GM21515 (cell line): ENCODE measurements around the gene LTO1.
"Not testable (repeated sequence)": the region's sequence is repeated elsewhere in the genome, so short reads cannot be mapped to it uniquely, and the experiment has no call there.

ENCODE experiments used
- ATAC-seq: cut with Tn5 transposase; IDR thresholded peaks from one replicate; pipeline ENCODE4 v1.9.1; 2021; ENCODE audit not compliant: unreplicated experiment

Gene LTO1

DNA sequence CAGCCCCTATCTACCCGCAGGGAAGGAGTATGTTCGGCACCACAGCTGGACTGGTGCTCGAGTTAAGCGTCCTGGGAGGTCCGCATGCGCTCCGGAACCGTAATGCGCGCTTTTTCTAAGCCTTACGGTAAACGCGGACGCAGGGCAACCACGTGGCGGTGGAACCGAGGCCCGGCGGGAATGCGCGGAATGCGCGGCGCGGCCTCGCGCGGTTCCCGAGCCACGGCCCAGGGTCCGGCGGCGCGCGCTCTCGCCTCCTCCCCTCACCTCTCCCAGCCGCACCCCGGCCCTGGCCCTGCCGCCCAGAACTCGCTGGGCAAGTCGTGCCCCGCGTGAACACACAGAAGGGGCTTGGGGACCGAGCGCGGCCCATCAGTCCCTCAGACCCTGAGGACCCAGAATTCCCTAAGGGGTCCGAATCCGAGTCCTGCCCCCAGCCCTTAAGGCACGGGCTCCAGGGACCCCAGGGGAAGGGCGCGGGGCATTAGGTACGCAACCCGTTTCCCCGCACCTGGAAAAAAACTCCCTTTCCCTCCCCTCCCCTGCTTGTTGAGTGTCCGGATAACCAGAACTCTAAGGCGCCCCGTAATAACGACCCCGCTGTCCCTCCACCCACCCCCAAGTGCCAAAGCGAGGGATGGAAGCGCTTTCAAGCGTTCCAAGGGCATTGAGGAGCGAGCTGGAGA is 38.5 kb downstream of the LTO1 start:
- no peak for ATAC-seq

DNA sequence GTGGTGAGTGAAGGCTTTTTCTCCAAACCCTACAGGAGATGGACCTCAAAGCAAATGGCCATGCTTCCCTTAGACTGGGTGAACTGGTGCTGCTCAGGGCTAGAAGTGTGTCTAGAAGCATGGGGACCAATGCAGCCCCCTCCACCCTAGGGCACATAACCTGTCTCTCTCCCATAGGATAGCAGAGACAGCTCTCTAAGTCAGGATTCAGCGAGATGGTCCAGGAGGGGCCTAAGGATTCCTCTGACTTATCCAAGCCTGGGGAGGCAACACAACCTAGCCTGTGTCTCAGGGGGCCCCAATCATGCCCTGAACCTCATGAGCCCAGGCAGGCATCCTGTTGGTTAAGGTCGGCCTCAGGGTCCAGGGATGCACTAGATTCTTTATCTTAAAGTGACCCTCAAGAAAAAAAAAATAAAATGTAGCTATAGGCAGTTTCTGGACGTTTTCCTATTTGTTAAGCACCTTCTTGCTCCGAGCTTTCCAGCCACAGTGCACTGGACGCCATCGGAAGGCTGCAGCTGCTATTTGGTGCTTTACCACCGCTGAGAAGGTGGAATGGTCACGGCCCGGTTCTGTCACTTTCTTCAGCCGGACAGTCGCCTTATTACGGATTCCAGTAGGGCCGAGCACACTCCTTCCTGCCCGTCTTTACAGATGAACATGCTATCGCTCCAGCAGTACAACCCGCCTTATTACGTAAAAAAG is 39.2 kb downstream of the LTO1 start:
- no peak for ATAC-seq

DNA sequence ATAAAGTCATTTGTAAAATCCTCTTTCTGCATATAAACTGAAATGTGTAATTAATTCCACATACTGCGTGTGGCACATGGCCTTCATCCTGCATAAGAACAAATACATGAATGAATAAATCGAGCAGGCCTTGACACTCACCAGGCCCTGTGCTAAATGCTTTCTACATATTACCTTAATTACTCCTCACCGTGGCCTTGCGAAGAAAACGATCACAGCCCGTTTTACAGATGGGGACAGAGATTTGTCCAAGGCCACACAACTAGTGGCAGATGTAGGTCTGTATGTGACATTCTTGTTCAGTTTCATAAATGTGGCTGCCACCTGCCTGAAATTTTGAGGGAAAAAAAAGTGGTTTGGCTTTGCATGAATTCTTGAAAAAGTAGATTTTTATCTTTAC is 40.0 kb downstream of the LTO1 start:
- ATAC-seq, result no peak

DNA sequence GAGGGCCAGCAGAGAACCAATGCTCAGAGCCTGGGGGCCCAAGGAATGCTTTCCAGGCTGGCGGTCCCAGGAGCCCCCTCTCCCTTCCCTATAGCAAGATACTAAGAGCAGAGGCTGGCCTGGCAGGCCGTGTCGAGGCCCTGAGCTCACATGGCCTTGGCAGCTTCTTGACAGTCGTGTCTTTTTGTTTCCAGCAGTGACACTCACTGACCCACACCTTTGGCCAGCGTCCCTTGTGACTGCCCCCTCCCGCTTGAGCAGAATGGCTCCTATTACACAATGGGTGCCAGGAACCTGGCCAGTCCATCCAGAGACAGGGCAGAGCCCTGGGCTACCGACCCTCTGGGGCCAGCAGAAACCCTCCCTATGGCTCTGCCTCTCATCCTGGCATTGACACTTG is 40.6 kb downstream of the LTO1 start:
- ATAC-seq, result no peak

DNA sequence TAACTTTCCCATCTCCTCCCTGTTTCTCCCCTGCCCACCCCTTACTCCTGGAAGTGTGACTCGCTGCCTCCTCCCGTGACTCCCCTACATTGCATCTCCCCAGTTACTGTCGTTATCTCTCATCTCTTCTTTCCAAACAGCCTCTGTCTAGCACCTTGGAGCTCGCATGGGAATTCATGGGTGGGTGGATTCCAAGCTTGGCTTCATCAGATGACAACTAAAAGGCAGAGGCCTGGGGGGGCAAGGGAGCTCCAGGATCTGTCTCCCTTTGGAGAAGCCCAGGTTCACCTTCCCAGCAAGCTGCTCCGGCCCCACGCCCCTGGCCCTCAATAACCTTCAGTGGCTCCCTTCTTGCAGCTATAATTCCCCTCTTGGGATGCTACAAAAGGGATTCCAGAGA is 41.1 kb downstream of the LTO1 start:
- no peak for ATAC-seq

DNA sequence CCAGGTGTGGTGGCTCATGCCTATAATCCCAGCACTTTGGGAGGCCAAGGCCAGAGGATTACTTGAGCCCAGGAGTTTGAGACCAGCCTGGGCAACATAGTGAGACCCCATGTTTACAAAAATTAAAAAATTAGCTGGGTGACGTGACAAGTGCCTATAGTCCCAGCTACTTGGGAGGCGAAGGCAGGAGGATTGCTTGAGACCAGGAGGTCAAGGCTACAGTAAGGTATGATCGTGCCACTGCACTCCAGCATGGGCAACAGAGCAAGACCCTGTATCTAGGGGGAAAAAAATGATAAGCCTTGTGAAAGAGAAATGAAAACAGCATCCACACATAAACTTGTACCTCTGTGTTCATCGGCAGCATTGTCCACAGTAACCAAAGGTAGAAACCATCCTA is 42.3 kb downstream of the LTO1 start:
- no peak for ATAC-seq

DNA sequence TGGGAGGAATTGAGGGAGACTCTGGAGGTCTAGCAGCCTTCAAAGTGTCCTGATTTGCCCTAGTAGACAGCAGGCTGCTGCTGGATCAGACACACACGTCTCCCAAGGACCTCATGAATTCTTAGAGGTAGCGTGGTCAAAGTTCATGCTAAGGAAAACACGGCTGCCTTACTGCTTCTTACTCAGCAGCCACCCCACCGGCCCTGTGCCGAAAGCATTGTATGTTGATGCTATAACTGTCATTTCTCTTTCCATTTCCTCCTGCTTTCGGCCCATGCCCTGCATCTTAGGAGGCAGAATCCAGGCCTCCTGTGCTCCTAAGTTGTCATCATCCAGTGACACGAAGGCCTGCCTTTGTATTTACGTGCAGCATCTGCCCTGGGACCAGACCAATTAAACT is 44.7 kb downstream of the LTO1 start:
- no peak for ATAC-seq

DNA sequence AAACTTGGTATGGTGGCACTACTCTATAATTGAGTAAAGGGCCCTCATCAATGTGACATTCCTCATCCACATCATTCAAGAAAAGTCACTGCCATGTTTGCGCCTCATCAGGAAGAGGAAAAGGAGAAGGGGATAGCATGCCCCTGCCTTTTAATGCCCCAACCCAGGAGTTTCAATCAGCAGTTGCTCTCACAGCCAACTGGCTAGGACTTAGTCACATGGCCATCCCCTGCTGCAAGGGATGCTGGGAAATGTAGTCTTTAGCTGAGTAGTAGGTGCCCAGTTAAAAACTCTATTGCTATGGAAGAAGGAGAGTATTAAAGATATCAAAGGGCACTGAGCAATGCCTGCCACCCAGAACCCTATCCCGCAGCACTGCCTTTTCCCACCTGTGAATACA is 45.1 kb downstream of the LTO1 start:
- ATAC-seq, result no peak

DNA sequence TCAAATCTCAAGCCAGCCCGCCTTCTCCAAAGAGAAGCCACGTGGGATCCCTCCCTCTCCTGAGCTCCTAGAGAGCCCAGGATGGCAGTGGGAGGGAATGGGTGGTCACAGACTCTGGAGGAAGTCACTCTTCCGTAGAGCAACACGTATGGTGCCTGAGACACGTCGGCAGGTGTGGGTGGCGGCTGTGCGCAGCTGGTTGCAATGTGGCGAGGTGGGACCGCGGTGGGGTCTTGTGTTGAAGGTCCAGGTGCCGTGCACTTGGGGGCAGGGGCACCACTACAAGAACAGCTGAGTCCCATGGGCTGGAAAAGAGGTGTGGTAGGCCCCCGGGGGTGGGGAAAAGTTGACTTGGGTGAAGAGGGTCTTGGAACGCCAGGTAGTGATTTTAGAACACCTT is 47.6 kb downstream of the LTO1 start:
- no peak for ATAC-seq

DNA sequence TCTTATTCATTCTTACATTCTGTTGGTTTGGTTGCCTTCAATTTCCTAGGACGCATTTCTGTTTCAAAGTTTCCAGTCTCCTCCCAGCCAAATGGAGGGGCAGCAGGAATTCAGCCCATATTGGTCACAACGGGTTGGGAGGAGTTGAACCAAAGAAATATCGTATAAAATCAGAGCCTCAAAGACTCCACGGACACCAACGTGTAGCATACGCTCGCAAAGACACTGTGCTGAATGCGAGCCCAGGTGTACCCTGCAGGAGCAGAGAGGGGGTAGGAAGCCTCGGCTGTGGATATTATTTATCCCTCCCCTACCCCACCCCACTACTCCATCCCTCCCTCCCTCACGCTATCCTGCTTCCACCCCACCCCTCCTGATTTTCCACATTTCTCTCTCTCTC is 49.7 kb downstream of the LTO1 start:
- ATAC-seq, result no peak

DNA sequence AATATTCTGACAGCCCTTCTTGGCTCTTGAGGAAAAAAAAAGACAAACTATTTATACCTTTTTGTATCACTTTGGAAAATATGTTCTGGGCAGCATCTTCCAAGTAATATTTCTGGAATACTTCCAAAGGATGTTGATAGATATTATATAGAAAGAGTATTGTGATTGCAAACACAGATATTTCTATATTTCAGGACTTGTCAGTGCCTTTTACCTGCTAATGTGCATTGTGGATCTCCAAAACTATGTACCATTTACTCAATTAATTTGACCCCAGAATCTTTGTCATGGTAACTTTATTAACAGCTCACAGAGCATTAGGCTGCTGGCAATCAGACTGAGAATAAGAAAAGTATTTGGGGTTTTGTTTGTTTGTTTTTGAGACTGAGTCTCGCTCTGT is 50.9 kb downstream of the LTO1 start:
- no peak for ATAC-seq

DNA sequence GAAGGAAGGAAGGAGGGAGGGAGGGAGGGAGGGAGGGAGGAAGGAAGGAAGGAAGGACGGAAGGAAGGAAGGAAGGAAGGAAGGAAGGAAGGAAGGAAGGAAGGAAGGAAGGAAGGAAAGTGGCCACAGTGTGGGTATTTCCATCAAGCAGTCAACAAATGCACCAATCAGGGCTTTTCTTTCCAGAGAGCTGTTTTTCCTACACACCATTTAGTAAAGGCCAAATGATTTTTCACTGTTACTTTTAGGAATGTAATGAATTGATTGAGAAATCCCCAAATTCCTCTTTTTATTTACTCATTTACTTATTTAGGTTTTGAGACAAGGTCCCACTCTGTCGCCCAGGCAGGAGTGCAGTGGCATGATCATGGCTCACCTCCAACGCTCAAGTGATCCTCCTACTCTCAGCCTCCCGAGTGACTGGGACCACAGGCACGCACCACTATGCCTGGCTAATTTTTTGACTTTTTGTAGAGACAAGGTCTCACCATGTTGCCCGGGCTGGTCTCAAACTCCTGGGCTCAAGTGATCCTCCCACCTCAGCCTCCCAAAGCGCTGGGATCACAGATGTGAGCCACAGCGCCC is 53.0 kb downstream of the LTO1 start:
- not testable (repeated sequence) for ATAC-seq

DNA sequence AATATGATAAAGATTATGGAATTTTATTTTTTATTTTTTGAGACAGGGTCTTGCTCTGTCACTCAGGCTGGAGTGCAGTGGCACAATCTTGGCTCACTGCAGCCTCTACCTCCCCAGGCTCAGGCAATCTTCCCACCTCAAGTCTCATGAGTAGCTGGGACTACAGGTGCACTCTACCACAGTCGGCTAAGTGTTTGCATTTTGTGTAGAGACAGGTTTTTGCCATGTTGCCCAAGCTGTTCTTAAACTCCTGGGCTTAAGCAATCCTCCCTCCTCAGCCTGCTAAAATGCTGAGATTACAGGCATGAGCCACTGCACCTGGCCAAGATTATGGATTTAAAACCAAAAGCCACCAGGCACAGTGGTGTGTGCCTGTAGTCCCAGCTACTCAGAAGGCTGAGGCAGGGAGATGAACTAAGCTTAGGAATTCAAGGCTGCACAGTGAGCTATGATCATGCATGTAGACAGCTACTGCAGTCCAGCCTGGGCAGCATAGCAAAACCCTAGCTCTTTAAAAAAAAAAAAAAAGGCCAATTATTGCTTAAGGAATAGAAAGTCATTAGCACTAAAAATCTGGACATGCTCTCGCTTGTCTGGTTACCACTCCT is 54.4 kb downstream of the LTO1 start:
- ATAC-seq, result no peak

DNA sequence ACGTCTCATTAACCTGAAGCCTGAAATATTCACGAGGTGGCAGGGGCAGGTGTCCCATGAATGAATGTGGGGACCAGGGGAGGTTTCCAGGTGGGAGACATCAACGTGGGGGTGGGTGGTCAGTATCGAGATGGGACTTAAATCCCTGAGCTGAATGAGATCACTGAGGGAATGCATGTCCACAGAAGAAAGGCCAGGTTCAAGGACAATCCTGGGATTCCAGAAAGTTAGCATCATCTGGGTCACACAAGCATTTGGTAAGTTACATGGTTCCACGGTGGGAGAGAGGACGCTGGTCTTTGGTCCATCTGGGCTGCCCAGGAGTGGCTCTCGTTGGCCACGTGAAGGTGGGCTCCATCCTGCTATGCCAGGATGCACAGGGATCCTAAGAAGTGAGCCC is 56.9 kb downstream of the LTO1 start:
- ATAC-seq, result no peak

DNA sequence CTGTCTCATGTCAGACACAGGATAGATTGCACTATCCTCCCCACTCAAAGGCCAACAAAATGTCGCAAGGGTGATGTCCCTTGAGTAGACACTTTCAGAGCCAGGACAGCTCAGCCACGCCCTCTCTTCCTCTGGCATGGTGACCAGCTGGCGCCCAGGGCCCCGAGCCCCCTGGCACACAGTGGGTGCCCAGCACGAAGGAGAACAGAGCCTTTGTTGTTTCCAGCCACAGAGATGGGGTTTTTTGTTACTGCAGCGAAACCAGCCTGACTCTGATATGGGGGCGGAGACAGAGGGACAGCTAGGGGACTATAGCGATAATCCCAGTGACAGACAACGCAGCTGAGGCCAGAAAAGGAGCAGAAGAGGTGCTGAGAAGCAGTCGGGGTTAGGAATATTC is 57.5 kb downstream of the LTO1 start:
- no peak for ATAC-seq

DNA sequence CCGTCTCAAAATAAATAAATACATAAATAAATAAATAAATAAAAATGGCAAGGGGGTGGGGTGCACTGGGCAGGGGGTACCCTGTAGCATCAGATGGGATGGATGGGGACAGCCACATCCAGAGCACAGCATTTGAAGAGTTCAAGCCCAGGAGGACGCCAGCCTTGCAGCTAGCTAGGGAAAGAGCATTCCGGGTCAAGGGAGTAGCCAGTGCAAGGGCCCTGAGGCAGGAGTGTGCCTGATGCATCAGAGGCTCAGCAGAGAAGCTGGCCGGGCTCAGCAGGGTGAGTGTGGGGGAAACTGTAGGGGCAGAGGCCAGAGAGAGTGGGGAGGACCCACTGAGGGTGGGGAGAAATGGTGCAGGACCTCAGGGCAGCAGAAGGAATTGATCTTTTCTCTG is 57.9 kb downstream of the LTO1 start:
- ATAC-seq, result no peak
